ENCODE data around the gene SAMD3.
"Not testable (repeated sequence)": the region's sequence is repeated elsewhere in the genome, so short reads cannot be mapped to it uniquely, and the experiment has no call there.

Gene SAMD3

DNA sequence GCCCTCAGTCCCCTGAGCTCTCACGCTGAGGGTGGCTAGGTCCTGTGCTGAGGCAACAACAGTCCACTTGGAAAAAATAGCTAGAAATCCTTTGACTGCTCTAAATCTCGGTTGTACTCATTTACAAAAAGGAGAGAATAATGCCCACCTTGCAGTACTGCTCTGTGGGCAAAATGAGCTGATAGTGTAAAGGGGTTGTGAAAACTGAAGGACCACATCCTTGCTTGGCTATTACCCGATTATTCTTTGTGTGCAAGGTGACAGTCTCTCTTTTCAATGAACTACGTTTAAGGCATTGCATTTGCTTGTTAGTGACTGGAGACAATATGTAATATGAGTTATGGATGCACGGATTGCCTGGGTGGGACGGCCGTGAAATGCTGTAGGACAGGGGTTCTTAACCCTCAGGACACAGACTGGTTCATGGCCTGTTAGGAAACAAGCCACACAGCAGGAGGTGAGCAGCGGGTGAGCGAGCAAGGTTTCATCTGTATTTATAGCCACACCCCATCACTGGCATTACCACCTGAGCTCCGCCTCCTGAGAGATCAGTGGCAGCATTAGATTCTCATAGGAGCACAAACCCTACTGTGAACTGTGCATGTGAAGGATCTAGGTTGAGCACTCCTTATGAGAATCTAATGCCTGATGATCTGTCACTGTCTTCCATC, 14.6 kb downstream of the SAMD3 start:
- DNase-seq, result no peak

GRCh38 chr6:130206479-130206878, 16.3 kb downstream of the SAMD3 start:
- no peak for DNase-seq

GRCh38 chr6:130204322-130204721, 18.4 kb downstream of the SAMD3 start:
- no peak for DNase-seq

GRCh38 chr6:130203370-130203769, 19.4 kb downstream of the SAMD3 start:
- no peak for DNase-seq

- DNase-seq, result no peak
Measured at GRCh38 chr6:130202782-130203181, 20.0 kb downstream of the SAMD3 start.

- DNase-seq, result no peak
Measured at GRCh38 chr6:130200020-130200419, 22.7 kb downstream of the SAMD3 start.

- no peak for DNase-seq
Measured at GRCh38 chr6:130198483-130199035, 24.2 kb downstream of the SAMD3 start.

DNA sequence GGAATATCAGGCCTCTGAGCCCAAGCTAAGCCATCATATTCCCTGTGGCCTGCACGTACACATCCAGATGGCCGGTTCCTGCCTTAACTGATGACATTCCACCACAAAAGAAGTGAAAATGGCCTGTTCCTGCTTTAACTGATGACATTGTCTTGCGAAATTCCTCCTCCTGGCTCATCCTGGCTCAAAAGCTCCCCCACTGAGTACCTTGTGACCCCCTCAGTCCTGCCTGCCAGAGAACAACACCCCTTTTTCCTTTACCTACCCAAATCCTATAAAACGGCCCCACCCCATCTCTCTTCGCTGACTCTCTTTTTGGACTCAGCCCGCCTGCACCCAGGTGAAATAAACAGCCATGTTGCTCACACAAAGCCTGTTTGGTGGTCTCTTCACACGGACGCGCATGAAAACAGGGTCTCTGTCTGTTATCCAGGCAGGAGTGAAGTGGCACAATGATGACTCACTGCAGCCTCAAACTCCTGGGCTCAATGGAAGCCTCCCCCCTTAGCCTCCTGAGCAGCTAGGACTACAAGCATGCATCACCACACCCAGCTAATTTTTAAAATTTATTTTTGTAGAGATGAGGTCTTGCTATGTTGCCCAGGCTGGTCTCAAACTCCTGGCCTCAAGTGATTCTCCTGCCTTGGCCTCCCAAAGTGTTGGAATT, 24.8 kb downstream of the SAMD3 start:
- DNase-seq, result not testable (repeated sequence)

- DNase-seq, result not testable (repeated sequence)
Measured at GRCh38 chr6:130194434-130194833, 28.3 kb downstream of the SAMD3 start.

- no peak for DNase-seq
Measured at GRCh38 chr6:130190701-130191690, 31.8 kb downstream of the SAMD3 start.

DNA sequence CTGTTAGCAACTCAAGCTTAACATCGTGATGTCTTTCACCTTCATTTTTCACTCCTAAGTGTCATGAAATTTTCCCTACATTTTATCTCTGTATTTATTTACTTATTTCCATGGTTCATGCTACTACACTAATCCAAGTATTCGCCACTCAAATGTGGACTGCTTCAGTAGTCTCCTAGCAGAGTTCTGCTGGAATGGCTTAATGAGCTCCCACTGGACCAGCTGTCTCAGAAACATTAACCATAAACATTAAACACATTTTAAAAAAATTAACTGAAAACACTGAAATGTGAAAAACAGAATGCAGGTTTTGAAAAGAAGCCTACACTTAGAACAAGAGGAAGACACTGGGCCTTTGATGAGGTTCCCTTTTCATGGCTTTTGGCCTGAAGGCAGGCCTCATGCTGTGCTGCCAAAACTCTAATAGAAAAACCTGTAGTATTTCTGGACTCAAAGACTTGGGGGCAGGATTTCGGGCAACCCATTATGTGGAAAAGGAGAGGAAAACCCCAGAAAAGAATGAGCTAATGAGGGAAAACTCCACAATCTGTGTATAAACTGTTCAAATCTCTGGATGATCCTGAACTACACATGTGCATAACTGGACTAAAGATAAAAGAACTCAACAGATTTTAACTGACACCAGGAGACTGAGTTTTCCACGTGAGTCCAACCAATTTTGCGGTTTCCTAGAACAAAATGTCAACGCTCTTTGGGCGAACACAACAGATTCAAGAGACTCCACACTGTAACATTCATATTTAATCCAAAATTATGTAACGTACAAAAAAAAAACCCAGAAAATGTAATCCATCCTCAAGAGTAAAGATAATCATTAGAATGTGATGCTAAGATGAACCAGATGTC, 33.0 kb downstream of the SAMD3 start:
- no peak for DNase-seq

GRCh38 chr6:130188207-130188899, 34.4 kb downstream of the SAMD3 start:
- DNase-seq, result no peak

DNA sequence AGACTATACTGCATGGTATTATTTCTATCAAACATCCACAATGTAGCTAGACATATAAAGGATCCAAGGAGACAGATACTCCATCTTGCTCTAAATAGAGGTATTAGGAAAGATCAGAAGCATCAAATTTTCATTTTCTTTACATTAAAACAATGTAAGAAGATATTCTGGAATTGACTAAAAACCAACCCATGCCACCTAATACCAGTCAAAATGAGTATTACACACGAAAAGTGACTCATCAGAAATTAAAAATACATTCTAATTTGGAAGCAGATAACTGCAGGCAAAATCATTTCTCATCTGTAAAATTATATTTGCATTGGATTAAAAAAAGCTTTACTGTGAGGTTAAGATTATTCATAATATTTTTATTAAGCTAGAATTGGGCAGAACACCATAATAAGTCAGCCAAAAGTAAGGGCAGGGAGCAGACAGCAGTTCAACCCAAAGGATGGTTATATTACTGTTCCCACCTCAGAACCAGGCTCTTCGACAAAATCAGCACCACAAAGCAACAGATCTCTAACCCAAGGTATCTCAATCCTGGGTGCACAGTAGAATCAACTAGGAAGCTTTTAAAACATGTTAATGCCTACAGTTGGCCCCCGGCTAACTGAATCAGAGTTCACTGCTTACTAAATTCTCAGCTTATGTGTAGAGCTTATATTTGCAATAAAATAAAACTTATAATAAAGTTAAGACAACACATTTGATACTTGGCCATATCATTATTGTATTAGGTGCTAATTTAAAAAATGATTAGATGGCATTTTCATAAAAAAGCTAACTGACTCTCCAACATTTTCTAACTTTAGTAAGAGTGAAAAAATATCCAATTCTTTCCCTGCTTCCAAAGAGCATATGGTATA, 35.2 kb downstream of the SAMD3 start:
- no peak for DNase-seq

GRCh38 chr6:130185658-130186057, 37.1 kb downstream of the SAMD3 start:
- no peak for DNase-seq

DNA sequence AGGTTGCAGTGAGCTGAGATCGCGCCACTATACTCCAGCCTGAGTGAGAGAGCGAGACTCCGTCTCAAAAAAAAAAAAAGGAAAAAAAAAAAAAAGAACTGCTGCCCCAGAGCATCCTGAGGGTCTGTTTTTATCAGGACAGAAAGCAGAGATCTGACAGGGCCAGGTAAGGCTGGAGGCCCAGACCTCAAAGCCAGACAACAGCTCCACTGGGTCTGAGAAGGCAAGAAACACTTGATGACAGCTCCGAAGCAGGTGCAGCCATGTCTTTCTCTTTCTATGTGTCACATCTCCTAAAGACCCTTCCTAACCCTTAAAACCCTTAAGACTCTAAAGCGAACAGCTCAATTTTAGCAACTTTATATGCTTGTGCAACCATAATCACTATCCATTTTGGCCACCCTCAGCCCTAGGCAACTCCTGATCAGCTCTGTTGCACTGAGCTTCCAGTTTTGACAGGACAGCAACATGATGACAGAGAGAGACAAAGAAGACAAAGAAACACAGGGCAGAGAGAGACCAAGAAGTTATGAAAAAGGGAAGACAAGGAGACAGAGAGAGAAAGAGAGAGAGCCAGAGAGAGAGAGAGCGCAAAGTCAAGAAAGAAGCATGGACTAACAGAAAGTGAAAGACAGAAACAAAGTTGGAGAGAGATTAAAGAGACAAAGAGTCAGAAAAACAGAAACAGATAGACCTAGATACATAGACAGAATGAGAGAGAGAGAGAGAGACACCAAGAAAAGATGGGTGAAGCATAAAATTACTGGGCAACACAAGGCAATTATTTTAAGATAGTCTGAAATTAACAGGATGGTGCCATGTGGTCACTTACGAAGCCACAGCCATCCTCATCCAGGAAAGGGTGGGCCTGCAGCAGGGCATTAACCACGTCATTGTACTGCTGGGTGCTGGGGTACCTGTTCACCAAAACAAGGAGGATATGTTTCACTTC, 39.2 kb downstream of the SAMD3 start:
- no peak for DNase-seq

- DNase-seq, result no peak
Measured at GRCh38 chr6:130182466-130182865, 40.3 kb downstream of the SAMD3 start.

GRCh38 chr6:130178692-130179091, 44.1 kb downstream of the SAMD3 start:
- DNase-seq, result peak; percentile 94

DNA sequence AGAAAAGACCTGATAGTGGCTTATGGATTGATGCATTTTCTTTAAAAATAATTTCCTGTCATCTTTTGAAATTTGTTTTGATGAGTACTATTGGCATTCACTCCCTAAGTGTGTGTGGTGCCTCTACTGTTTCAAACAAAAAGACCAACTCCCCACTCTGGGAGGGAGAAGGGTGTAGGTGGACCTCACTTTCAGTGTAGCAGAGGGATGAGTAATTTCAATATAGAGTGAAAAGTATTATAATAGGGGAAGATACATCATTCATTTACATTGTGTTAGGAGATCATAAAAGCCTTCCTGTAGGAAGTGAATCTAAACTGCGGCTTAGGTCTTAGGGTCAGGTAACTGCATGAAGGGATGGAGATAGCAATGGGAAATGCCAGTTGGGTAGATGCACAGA, 46.4 kb downstream of the SAMD3 start:
- DNase-seq, result no peak

DNA sequence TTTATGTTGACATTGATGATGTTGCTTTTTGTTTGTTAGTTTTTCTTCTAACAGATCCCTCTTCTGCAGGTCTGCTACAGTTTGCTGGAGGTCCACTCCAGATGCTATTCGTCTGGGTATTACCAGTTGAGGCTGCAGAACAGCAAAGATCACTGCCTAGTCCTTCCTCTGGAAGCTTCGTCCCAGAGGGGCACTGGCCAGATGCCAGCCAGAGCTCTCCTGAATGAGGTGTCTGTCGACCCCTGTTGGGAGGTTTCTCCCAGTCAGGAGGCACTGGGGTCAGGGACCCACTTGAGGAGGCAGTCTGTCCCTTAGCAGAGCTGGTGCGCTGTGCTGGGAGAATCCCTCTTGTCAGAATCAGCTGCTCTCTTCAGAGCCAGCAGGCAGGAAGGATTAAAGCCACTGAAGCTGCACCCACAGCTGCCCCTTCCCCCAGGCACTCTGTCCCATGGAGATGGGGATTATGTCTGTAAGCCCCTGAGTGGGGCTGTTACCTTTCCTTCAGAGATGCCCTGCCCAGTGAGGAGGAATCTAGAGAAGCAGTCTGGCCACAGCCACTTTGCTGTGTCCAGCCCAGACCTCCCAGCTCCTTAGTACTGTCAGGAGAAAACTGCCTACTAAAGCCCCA, 49.3 kb downstream of the SAMD3 start:
- not testable (repeated sequence) for DNase-seq
